ENCODE data around the gene HIVEP3.

DNA sequence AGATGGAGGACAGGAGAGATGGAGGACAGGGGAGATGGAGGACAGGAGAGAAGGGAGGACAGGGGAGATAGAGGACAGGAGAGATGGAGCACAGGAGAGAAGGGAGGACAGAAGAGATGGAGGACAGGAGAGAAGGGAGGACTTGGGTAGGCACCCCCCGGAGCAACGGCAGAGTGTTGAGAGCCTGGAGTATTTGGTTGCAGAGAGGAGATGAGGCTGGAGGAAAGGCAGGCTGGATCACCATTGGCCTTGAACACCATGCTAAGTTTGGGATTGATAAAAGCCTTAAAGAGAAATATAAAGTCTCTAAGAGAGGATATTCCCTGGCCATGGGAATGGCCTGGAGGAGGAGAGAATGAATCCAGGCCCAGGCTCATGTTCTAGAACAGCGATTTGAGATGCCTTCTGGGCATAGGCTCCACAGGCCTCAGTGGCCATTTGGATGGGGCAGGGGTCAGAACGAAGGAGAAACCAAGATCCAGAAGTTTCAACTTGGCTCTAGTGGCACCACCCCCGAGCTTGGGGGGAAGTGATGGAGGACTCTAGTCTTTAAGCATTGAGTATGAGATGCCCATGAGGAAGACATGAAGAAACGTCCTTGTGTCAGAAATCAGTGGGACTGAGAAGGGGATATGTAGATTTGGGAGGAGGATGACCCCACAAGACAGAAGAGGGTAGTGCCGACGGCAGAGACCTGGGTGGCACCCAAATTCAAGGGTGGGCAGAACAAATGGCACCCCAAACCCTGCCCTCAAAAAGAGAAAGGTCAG lies 386.3 kb downstream of the HIVEP3 start:
- TF ChIP-seq POLR2A (IDR thresholded peaks at IDR 0.05; ENCODE audit: low read depth, low read length) (no peak), POLR2AphosphoS5 (IDR thresholded peaks at IDR 0.05; ENCODE audit: low read depth, low read length) (no peak)

Measured in GM12891 (cell line).